Endometrial microvascular endothelial cells (primary cell): ENCODE data around the gene CDY2B. TPM values are rescaled to one million over a fixed set of nuclear protein-coding genes. Genes with fewer than 3 reads are reported as not detected.
"Not testable (repeated sequence)": the region's sequence is repeated elsewhere in the genome, so short reads cannot be mapped to it uniquely, and the experiment has no call there.

Experiments used
- in situ Hi-C: cut with HindIII; loops from 2 replicates; pipeline ENCODE4 v1.10.0; 2017; ENCODE audit warnings: low sequenced_read_pairs, low pct_unique_long_range_greater_than_20kb; ENCODE audit errors: inconsistent ontology term
- total RNA-seq: library from RNA; depleted of rRNA; stranded (reverse); fragments of >200 nt; gene quantifications from one replicate; pipeline ENCODE4 v1.2.3, GENCODE V29; 2015; ENCODE audit errors: inconsistent ontology term

The CDY2B gene
- not detected for total RNA-seq

DNA sequence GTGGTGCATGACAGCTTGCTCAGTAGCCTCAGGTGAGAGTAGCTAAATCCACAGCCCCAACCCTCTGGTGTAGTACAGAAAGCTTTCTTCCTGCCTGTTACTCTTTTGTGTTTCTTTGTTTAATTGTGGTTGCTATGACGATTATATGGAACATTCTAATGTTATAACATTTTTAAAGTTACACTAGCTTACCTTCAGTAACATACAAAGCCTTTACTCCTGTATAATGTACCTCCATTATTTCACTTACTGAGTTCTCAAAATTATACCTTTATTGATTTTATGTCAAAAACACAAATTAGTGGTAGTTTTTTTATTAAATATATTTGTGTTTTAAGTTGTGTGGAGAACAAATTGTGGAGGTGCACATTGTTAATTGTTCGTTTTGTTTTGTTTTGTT, at the start of gene CDY2B:
CDY2B (minus strand) TSS at position 101 of the 400 bp plus-strand sequence. CDS start 328 bp downstream, outside the sequence.
- in situ Hi-C loops = not testable (repeated sequence)

DNA sequence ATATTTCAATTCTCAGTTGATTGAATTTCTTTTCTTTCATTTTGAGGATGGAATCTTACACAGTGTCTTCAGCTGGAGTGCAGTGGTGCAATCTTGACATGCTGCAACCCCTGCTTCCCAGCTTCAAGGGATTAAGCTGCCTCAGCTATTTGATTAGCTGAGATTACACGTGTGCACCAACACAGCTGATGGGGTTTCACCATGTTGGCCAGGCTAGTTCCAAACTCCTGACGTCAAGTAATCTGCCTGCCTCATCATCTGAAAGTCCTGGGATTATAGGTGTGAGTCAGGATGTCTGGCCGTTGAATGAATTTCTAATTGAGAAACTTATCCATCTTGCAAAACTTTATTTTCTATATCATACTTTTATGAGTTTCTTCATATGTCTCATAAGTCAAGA, 28.0 kb upstream of the CDY2B start:
- in situ Hi-C loops = not testable (repeated sequence)

DNA sequence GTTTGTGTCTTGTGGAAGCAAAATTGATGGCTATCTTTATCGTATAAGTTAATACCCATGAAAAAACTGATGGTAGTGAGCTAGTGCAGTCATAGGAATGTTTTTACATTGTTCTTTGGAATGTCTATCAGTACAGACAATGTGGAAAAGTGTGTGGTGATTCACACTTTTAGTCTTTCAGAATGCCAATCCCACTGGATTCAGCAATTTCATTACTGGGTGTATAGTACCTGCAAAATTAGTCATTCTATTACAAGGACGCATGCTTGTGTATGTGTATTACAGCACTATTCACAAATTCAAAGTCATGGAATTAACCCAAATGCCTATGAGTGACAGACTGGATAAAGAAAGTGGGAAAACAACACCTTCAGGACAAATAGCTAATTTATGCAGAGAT, 27.3 kb upstream of the CDY2B start:
- in situ Hi-C loops = not testable (repeated sequence)

DNA sequence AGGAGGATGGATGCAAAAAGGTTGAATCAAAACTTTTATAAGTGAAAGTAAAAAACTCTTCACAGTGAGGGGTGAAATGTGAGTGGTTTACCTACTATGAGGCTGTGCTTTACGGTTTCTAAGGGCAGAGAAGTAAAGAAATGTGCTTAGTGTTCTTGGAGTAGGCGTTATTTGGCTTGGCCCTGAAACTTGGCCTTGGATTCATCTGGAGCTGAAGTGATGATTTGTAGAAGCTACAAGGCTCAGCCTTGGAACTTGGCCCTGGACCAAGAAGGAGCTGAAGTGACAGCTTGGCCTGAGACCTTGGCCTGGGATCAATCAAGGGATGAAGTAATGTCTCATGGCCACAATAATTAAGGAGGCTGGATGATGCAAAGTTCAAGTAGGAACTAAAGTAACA, 1.7 kb upstream of the CDY2B start:
- in situ Hi-C loops = not testable (repeated sequence)

GRCh38 chrY:17876767-17877166, 3.3 kb downstream of the CDY2B start:
- in situ Hi-C loops = not testable (repeated sequence)

- in situ Hi-C loops = not testable (repeated sequence)
Measured at GRCh38 chrY:17875401-17875800, 4.6 kb downstream of the CDY2B start.

- in situ Hi-C loops = not testable (repeated sequence)
Measured at GRCh38 chrY:17871194-17871903, 8.7 kb downstream of the CDY2B start.

GRCh38 chrY:17870737-17871136, 9.3 kb downstream of the CDY2B start:
- in situ Hi-C loops = not testable (repeated sequence)

- in situ Hi-C loops = not testable (repeated sequence)
Measured at GRCh38 chrY:17867850-17868249, 12.2 kb downstream of the CDY2B start.

DNA sequence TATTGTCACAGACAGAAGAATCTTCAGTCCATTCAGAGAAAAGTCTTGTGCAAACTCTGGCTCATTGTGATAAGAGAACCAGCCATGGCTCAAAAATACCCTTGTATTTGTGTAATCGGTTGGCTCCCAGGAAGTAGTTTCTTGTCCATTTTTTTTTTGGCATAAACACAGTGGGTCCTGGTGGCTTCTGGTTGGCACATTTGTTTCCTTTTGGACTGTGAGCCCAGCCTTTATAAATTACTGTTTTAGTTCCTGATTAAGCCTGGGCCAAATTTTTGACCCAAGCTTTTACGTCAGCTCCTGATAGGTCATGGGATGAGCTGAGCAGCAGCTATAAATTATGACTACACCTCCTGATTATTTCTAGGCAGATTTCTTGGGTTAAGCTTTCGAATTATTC, 19.4 kb downstream of the CDY2B start:
- in situ Hi-C loops = not testable (repeated sequence)

- in situ Hi-C loops = not testable (repeated sequence)
Measured at GRCh38 chrY:17856963-17857848, 22.8 kb downstream of the CDY2B start.

DNA sequence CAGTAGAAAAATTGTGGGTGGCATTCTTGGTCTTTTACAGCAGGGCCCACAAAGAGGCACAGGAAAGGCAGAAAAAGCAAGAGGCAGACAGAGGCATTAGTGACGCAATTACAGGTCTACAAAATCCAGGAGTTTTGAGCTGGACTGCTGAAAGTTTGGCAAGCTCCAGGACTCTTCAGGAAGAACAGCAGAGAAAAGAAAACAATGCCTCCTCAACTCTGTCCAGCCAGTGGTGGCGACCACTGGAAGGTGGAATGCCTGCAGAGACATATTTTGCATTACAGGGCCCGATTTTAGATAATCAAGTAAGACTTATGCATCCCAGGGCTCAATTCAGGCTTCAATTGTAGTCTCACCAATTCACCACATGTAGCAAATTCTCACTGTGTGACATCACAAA, 23.5 kb downstream of the CDY2B start:
- in situ Hi-C loops = not testable (repeated sequence)

DNA sequence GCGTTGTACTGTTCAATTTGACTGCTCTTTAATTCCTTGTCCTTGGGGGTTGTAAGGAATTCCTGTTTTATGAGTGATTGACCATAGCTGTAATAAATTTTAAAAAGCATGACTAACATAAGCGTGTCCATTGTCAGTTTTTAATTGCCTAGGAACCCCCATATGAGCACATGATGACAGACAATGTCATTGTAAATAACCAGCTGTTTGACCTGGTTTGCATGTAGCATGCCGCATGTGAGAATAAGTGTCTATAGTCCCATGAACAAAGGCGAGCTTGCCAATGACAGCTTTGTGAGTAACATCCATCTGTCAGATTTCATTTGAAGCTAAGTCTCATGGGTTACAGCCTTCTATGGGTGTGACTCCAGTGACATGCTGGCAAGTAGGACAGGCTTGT, 30.9 kb downstream of the CDY2B start:
- in situ Hi-C loops = not testable (repeated sequence)

- in situ Hi-C loops = not testable (repeated sequence)
Measured at GRCh38 chrY:17832149-17832548, 47.9 kb downstream of the CDY2B start.

Other genes with a start within 250 kb of the CDY2B start
- gene CDY2A, start 145.6 kb upstream of the CDY2B start, total RNA-seq = not detected